GM23338 (cell line): ENCODE measurements around the gene WNK2. TPM values are rescaled to one million over a fixed set of nuclear protein-coding genes. Genes with fewer than 3 reads are reported as not detected.

Experiments used
- ATAC-seq: fragments of 200-7000 bp; cut with Tn5 transposase; 3 replicates; pipeline ENCODE4 v1.9.1; 2020
- DNase-seq: peaks from one replicate; pipeline ENCODE4 v3.0.0-alpha.2; 2015; ENCODE audit warnings: low spot score
- H2AFZ ChIP-seq: fragments of 200-600 bp; sonication (generic); 2 replicates; pipeline ENCODE4 v1.8.0; 2016; ENCODE audit warnings: antibody characterized with exemption, mild to moderate bottlenecking, moderate library complexity
- H3F3A ChIP-seq: fragments of 200-600 bp; sonication (generic); replicated peaks from 2 replicates; pipeline ENCODE4 v1.8.0; 2017; ENCODE audit warnings: antibody characterized with exemption, mixed run types, low read depth
- H3K27ac ChIP-seq: fragments of 200-600 bp; sonication (generic); 2 replicates; pipeline ENCODE4 v1.6.1; 2016; ENCODE audit warnings: low read depth
- H3K27me3 ChIP-seq: fragments of 200-600 bp; sonication (generic); 2 replicates; pipeline ENCODE4 v1.8.0; 2016; ENCODE audit warnings: mild to moderate bottlenecking, mixed run types, moderate library complexity; ENCODE audit not compliant: insufficient read depth
- H3K36me3 ChIP-seq: fragments of 200-600 bp; sonication (generic); 2 replicates; pipeline ENCODE4 v1.8.0; 2016; ENCODE audit warnings: mild to moderate bottlenecking; ENCODE audit not compliant: insufficient read depth
- H3K4me1 ChIP-seq: fragments of 200-600 bp; sonication (generic); 2 replicates; pipeline ENCODE4 v1.8.0; 2016; ENCODE audit warnings: mild to moderate bottlenecking, moderate library complexity; ENCODE audit not compliant: insufficient read depth
- H3K4me2 ChIP-seq: fragments of 200-600 bp; sonication (generic); 2 replicates; pipeline ENCODE4 v1.7.1; 2017; ENCODE audit warnings: mixed run types
- H3K4me3 ChIP-seq: fragments of 200-600 bp; sonication (generic); 2 replicates; pipeline ENCODE4 v1.6.1; 2016; ENCODE audit warnings: mixed run types
- H3K79me2 ChIP-seq: fragments of 200-600 bp; sonication (generic); replicated peaks from 2 replicates; pipeline ENCODE4 v1.8.0; 2017; ENCODE audit warnings: mild to moderate bottlenecking; ENCODE audit not compliant: insufficient read depth
- H3K9me2 ChIP-seq: fragments of 200-600 bp; sonication (generic); 2 replicates; pipeline ENCODE4 v1.8.0; 2017; ENCODE audit not compliant: insufficient read depth
- H4K20me1 ChIP-seq: fragments of 200-600 bp; sonication (generic); replicated peaks from 2 replicates; pipeline ENCODE4 v1.8.0; 2017; ENCODE audit warnings: mild to moderate bottlenecking; ENCODE audit not compliant: insufficient read depth
- H3K27ac Mint-ChIP-seq: 2 replicates; pipeline ENCODE4 v1.8.0; 2020; ENCODE audit warnings: inconsistent platforms, mild to moderate bottlenecking, moderate library complexity, mixed read lengths
- H3K27me3 Mint-ChIP-seq: 3 replicates; pipeline ENCODE4 v1.8.0; 2022; ENCODE audit warnings: low read depth, mild to moderate bottlenecking, moderate library complexity, mixed read lengths, inconsistent platforms; ENCODE audit not compliant: insufficient read depth, poor library complexity
- H3K36me3 Mint-ChIP-seq: 3 replicates; pipeline ENCODE4 v1.8.0; 2021; ENCODE audit warnings: low read depth, mild to moderate bottlenecking, inconsistent platforms, moderate library complexity, mixed read lengths
- H3K4me1 Mint-ChIP-seq: 3 replicates; pipeline ENCODE4 v1.8.0; 2020; ENCODE audit warnings: mild to moderate bottlenecking, inconsistent platforms, mixed read lengths
- H3K4me3 Mint-ChIP-seq: 3 replicates; pipeline ENCODE4 v1.8.0; 2021; ENCODE audit warnings: moderate library complexity, mild to moderate bottlenecking, inconsistent platforms, mixed read lengths
- H3K9me3 Mint-ChIP-seq: 3 replicates; pipeline ENCODE4 v1.8.0; 2020; ENCODE audit warnings: moderate library complexity, mild to moderate bottlenecking, inconsistent platforms, mixed read lengths
- CREB1 ChIP-seq: fragments of 250-450 bp; sonication (Bioruptor Pico); IDR thresholded peaks from 2 replicates; pipeline ENCODE4 v1.5.0; 2020; ENCODE audit warnings: low read depth, mild to moderate bottlenecking, moderate library complexity
- EZH2 ChIP-seq: fragments of 200-600 bp; sonication (generic); IDR thresholded peaks from one replicate; pipeline ENCODE4 v1.8.0; 2017; ENCODE audit warnings: antibody characterized with exemption, mild to moderate bottlenecking, low read depth; ENCODE audit not compliant: unreplicated experiment
- EZH2phosphoT487 ChIP-seq: fragments of 200-600 bp; sonication (generic); IDR thresholded peaks from one replicate; pipeline ENCODE4 v1.8.1; 2018; ENCODE audit warnings: antibody characterized with exemption; ENCODE audit not compliant: unreplicated experiment
- JUNB ChIP-seq: IDR thresholded peaks from one replicate; pipeline ENCODE4 v1.6.1; 2016; ENCODE audit warnings: antibody characterized with exemption; ENCODE audit not compliant: unreplicated experiment
- NANOG ChIP-seq: IDR thresholded peaks from 2 replicates; pipeline ENCODE4 v1.6.1; 2016; ENCODE audit warnings: antibody characterized with exemption, borderline replicate concordance
- POLR2AphosphoS5 ChIP-seq: IDR thresholded peaks from 2 replicates; pipeline ENCODE4 v1.6.1; 2016; ENCODE audit warnings: antibody characterized with exemption, low read depth
- REST ChIP-seq: IDR thresholded peaks from one replicate; pipeline ENCODE4 v1.6.1; 2018; ENCODE audit warnings: antibody characterized with exemption; ENCODE audit not compliant: unreplicated experiment
- STAT1 ChIP-seq: IDR thresholded peaks from one replicate; pipeline ENCODE4 v1.6.1; 2016; ENCODE audit warnings: antibody characterized with exemption; ENCODE audit not compliant: unreplicated experiment
- ZNF114 ChIP-seq: fragments of 250-450 bp; sonication (Bioruptor Pico); IDR thresholded peaks from 2 replicates; pipeline ENCODE4 v1.5.0; 2020; ENCODE audit warnings: mild to moderate bottlenecking, moderate library complexity
- ZNF331 ChIP-seq: fragments of 250-450 bp; sonication (Bioruptor Pico); IDR thresholded peaks from 2 replicates; pipeline ENCODE4 v1.5.0; 2020; ENCODE audit warnings: low read depth, mild to moderate bottlenecking, moderate library complexity
- ZNF462 ChIP-seq: fragments of 250-450 bp; sonication (Bioruptor Pico); IDR thresholded peaks from 2 replicates; pipeline ENCODE4 v1.5.0; 2020; ENCODE audit warnings: mild to moderate bottlenecking, moderate library complexity
- polyA plus RNA-seq: library from polyadenylated mRNA; unstranded; fragments of >200 nt; fragmentation: Nextera tagmentation; extraction: Ambion mirVana; gene quantifications from 2 replicates; pipeline ENCODE4 v1.2.1, GENCODE V29; 2016
- total RNA-seq: library from RNA; depleted of rRNA; stranded (reverse); fragments of >200 nt; shearing (Covaris generic); gene quantifications from 2 replicates; pipeline ENCODE4 v1.2.3, GENCODE V29; 2014

Gene WNK2
- total and polyA plus RNA-seq, 2 experiments from 2014 or later = 56.4 to 102 TPM

GRCh38 chr9:93189369-93190132, 5.6 kb downstream of the WNK2 start:
- Mint-ChIP-seq H3K4me3 (no peak overlapping the region), H3K36me3 (peaks cover 9% of the 10 kb centered on the region; the same call in 1 of the 3 replicates), H3K9me3 (no peaks in the 10 kb centered on the region), H3K27me3 (peaks cover 14% of the 10 kb centered on the region), H3K4me1 (peaks cover 67% of the 10 kb centered on the region), H3K27ac (no peak overlapping the region)
- H3K27me3 ChIP-seq = peaks cover 5% of the 10 kb centered on the region
- H3K4me3 ChIP-seq = no peak overlapping the region
- H2AFZ ChIP-seq = no peak overlapping the region
- peaks cover 21% of the 10 kb centered on the region for H4K20me1 ChIP-seq
- H3K36me3 ChIP-seq = no peaks in the 10 kb centered on the region
- H3K27ac ChIP-seq = no peak overlapping the region
- peaks cover 32% of the 10 kb centered on the region for H3K4me1 ChIP-seq
- no peak overlapping the region for H3K4me2 ChIP-seq
- no peak for DNase-seq
- TF ChIP-seq NANOG = no peak
- TF ChIP-seq EZH2phosphoT487 = no peak
- TF ChIP-seq STAT1 = no peak
- TF ChIP-seq ZNF331 (CRISPR knock-in tag) = no peak
- TF ChIP-seq EZH2 = no peak
- no peak for TF ChIP-seq ZNF462
- TF ChIP-seq REST = no peak
- no peak for TF ChIP-seq CREB1 (CRISPR knock-in tag)
- no peak for TF ChIP-seq JUNB
- no peak for TF ChIP-seq POLR2AphosphoS5
- no peak for TF ChIP-seq ZNF114
- peaks cover 74% of the 10 kb centered on the region for H3K79me2 ChIP-seq
- no peaks in the 10 kb centered on the region for H3K9me2 ChIP-seq
- ATAC-seq = no peak; the same call in 2 of the 3 replicates
- no peaks in the 10 kb centered on the region for H3F3A ChIP-seq
